Transverse colon (tissue), 4 donors: ENCODE measurements around the gene CDIPT. TPM values are rescaled to one million over a fixed set of nuclear protein-coding genes. Genes with fewer than 3 reads are reported as not detected.

Experiments
- DNase-seq: peaks from one replicate; pipeline ENCODE4 v3.0.0-alpha.2; 2019
- H3K27ac ChIP-seq, 4 donors: fragments of 200-600 bp; sonication (generic); 2 replicates each; pipeline ENCODE4 v1.5.1; 2016 to 2018; ENCODE audit warnings: inconsistent platforms in 4 of 4
- H3K27me3 ChIP-seq: fragments of 200-600 bp; sonication (generic); 2 replicates; pipeline ENCODE4 v1.5.1; 2017; ENCODE audit warnings: inconsistent platforms
- H3K36me3 ChIP-seq, 4 donors: fragments of 200-600 bp; sonication (generic); 2 replicates each; pipeline ENCODE4 v1.5.1; 2017 to 2019; ENCODE audit warnings: inconsistent platforms in 4 of 4
- H3K4me1 ChIP-seq, 4 donors: fragments of 200-600 bp; sonication (generic); 2 replicates each; pipeline ENCODE4 v1.5.1; 2017 to 2020; ENCODE audit warnings: inconsistent platforms in 4 of 4
- H3K4me3 ChIP-seq, 4 donors: fragments of 200-600 bp; sonication (generic); 1 replicate in 1 of 4; 2 replicates in 3 of 4; pipeline versions ENCODE4 v1.5.1 to v1.6.1; 2017 to 2019; ENCODE audit warnings: inconsistent platforms in 4 of 4
- H3K9me3 ChIP-seq, 2 donors: fragments of 200-600 bp; sonication (generic); 2 replicates each; pipeline ENCODE4 v1.5.1; 2017 to 2019; ENCODE audit warnings: inconsistent platforms in 2 of 2
- CTCF ChIP-seq, 5 experiments: fragments of 200-600 bp in 3 of 5; fragments of 450-650 bp in 2 of 5; sonication (generic) in 3 of 5; IDR thresholded peaks; 1 replicate in 2 of 5; 2 replicates in 3 of 5; pipeline ENCODE4 v1.5.1; 2016 to 2017; ENCODE audit warnings: antibody characterized with exemption in 5 of 5, inconsistent platforms in 3 of 5, mild to moderate bottlenecking in 2 of 5, moderate library complexity in 1 of 5
- EP300 ChIP-seq: sonication (generic); formaldehyde crosslinking; IDR thresholded peaks from one replicate; pipeline ENCODE4 v1.6.1; 2017; ENCODE audit warnings: antibody characterized with exemption, low read depth
- POLR2A ChIP-seq: fragments of 450-650 bp; IDR thresholded peaks from one replicate; pipeline ENCODE4 v1.6.1; 2016; ENCODE audit warnings: antibody characterized with exemption, mild to moderate bottlenecking, moderate library complexity
- POLR2AphosphoS5 ChIP-seq, 3 donors: sonication (generic); formaldehyde crosslinking; IDR thresholded peaks; one replicate each; pipeline ENCODE4 v1.6.1; 2016; ENCODE audit warnings: antibody characterized with exemption in 3 of 3
- WGBS, 2 donors: methylation state at CpG; one replicate each; pipeline ENCODE4 v1.1.5; 2018; ENCODE audit warnings: low coverage in 1 of 2; 5-methylcytosine and 5-hydroxymethylcytosine counted together
- in situ Hi-C, 4 donors: fragments of 200-750 bp; cut with MboI; loops; one replicate each; pipeline versions ENCODE4 v1.15.0 to v1.15.1; 2017; ENCODE audit warnings: low sequenced_read_pairs in 3 of 4, low pct_ligation_motif_present in 1 of 4, low pct_unique_long_range_greater_than_20kb in 1 of 4
- intact Hi-C: fragments of 100-400 bp; cut with DNase I; formaldehyde crosslinking; loops from one replicate; pipeline ENCODE4 v1.15.1; 2023; ENCODE audit warnings: low total_unique reads
- total RNA-seq, 4 donors: library from RNA; depleted of rRNA; stranded (reverse); fragments of >200 nt; gene quantifications; one replicate each; pipeline ENCODE4 v1.1.0, GENCODE V29; 2016

CDIPT gene
- total RNA-seq, 4 donors from 2014 or later: 58.5 to 139 (median 94.5) TPM

DNA sequence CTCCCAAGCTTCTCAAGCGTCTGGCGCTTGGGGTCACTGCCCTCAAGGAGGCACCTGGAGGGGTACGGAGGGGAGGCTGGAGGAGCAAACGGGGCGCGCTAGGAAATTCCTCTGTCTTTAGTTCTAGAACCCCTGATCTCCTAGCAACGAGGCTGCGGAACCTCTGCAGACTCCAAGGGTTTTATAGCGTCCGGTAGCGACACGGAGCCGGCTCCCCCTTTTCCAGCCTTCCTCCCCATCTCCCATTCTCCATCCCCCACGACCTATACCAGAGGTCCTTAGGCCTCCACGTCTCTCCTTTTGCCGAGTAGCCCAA, 601 bp upstream of the CDIPT start:
- no peak for TF ChIP-seq POLR2A
- TF ChIP-seq POLR2AphosphoS5 (IDR thresholded peaks at IDR 0.05): no peak
- TF ChIP-seq EP300: no peak
- no peak for TF ChIP-seq CTCF (IDR thresholded peaks at IDR 0.05)
- 34 to 40% methylated on average over 1 to 16 of the region's 16 CpGs for WGBS, 2 donors
- in situ Hi-C loops (loop anchor here in 2 of 4 donors (25.0 kb wide), 1 partner anchor 149 kb away; the partner anchor contains the start of genes C16orf92 (in 2 of the 2) and DOC2A (in 2 of the 2)), intact Hi-C loops (no loop called here)
- peaks cover 0 to 21% (median 8%) of the 10 kb centered on the region in 4 donors for H3K36me3 ChIP-seq
- no peak for DNase-seq
- H3K27me3 ChIP-seq: no peaks in the 10 kb centered on the region
- H3K9me3 ChIP-seq: no peaks in the 10 kb centered on the region
- H3K27ac ChIP-seq: peak overlapping the region; percentile 89 to 96 (median 94)
- peak overlapping the region in 1 of 4 donors; percentile 90 for H3K4me3 ChIP-seq
- peaks cover 10 to 24% (median 18%) of the 10 kb centered on the region in 4 donors for H3K4me1 ChIP-seq

- peak overlapping the region; percentile 90 to 95 (median 91) for H3K4me3 ChIP-seq
- in situ Hi-C loops (loop anchor here in 2 of 4 donors (25.0 kb wide), 1 partner anchor 150 kb away; the partner anchor contains the start of genes C16orf92 (in 2 of the 2) and DOC2A (in 2 of the 2)), intact Hi-C loops (no loop called here)
- peaks cover 0 to 24% (median 10%) of the 10 kb centered on the region in 4 donors for H3K36me3 ChIP-seq
- H3K4me1 ChIP-seq: peaks cover 10 to 24% (median 18%) of the 10 kb centered on the region in 4 donors
- no peak for TF ChIP-seq POLR2A
- peak in 2 of 5 experiments; percentile 7 to 16 for TF ChIP-seq CTCF (IDR thresholded peaks at IDR 0.05)
- peak overlapping the region; percentile 89 to 96 (median 94) for H3K27ac ChIP-seq
- no peaks in the 10 kb centered on the region for H3K9me3 ChIP-seq
- no peaks in the 10 kb centered on the region for H3K27me3 ChIP-seq
- WGBS, 2 donors: 1% methylated on average over 13 to 27 of the region's 27 CpGs
- peak; percentile 41 for DNase-seq
Observed at GRCh38 chr16:29862383-29862883, 593 bp downstream of the CDIPT start.

- DNase-seq: no peak
- no peak for TF ChIP-seq POLR2AphosphoS5 (IDR thresholded peaks at IDR 0.05)
- Histone ChIP-seq H3K9me3 (no peaks in the 10 kb centered on the region), H3K4me3 (no peak overlapping the region), H3K27me3 (no peaks in the 10 kb centered on the region), H3K27ac (no peak overlapping the region), H3K36me3 (peaks cover 0 to 24% (median 10%) of the 10 kb centered on the region in 4 donors), H3K4me1 (peaks cover 10 to 24% (median 18%) of the 10 kb centered on the region in 4 donors)
- WGBS, 2 donors: 92 to 100% methylated on average over 1 to 9 of the region's 9 CpGs
- in situ Hi-C loops (loop anchor here in 2 of 4 donors (25.0 kb wide), 1 partner anchor 152 kb away; the partner anchor contains the start of genes C16orf92 (in 2 of the 2) and DOC2A (in 2 of the 2)), intact Hi-C loops (no loop called here)
Observed at GRCh38 chr16:29860218-29860617, 2.8 kb downstream of the CDIPT start.

DNA sequence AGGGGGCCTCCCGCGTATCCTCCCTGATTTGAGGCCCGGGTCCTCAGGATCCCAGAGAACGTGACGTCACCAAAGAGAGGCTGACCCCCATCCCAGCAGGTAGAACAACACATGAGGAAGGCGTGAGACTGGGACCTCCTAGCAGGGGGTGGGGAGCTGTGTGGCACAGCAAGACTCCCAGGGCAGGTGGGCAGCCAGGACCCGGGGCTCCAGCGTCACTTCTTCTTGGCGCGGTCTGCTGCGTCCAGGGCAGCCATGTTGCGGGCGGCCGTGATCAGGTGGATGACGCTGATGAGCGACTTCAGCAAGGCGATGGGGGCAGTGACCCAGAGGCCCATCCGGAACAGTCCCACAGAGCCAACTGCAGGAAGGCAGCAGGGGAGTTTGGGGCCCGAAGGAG, 4.1 kb downstream of the CDIPT start:
- no peak for DNase-seq
- no peak overlapping the region for H3K4me3 ChIP-seq
- in situ Hi-C loops: loop anchor here in 2 of 4 donors (25.0 kb wide), 1 partner anchor 153 kb away; the partner anchor contains the start of genes C16orf92 (in 2 of the 2) and DOC2A (in 2 of the 2)
- H3K4me1 ChIP-seq: peaks cover 10 to 24% (median 18%) of the 10 kb centered on the region in 4 donors
- TF ChIP-seq POLR2A (no peak), POLR2AphosphoS5 (IDR thresholded peaks at IDR 0.05) (no peak), CTCF (IDR thresholded peaks at IDR 0.05) (no peak), EP300 (no peak)
- peaks cover 0 to 24% (median 10%) of the 10 kb centered on the region in 4 donors for H3K36me3 ChIP-seq
- intact Hi-C loops: loop anchor here (10.0 kb wide), 1 partner anchor 154 kb away; no protein-coding TSS in a partner anchor
- WGBS, 2 donors: 95% methylated on average over 19 of the region's 19 CpGs; no CpG with 5 or more reads in 1 of the 2 donors
- H3K27ac ChIP-seq: no peak overlapping the region
- no peaks in the 10 kb centered on the region for H3K9me3 ChIP-seq
- H3K27me3 ChIP-seq: no peaks in the 10 kb centered on the region
